Measurements from ENCODE around the gene FLVCR2.

The FLVCR2 gene

DNA sequence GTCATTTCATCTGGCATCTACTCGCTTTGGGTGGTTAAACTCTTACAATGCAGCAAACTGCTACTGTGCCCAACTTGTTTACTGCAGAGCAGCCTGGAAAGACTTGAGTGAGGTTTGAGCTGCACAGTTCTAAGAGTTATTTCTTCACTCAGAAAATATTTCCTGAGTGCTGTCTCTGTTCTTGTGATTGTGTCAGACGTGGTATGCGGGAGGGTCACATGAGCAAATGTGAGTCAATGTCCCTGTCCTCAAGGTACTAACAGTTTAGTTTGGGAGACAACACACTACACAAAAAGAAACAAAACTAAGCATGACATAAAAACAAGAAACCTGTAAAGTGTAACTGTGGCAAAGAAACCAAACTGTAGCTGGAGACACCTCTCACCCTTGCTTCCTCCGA lies 32.4 kb downstream of the FLVCR2 start:
- H3K9ac ChIP-seq (ENCODE audit: low read length): no peak overlapping the region
- DNase-seq: no peak
- no peaks in the 10 kb centered on the region for H3K79me2 ChIP-seq (ENCODE audit: low read length)
- H3K9me3 ChIP-seq (replicated peaks; ENCODE audit: insufficient read depth, low read length): no peaks in the 10 kb centered on the region
- H3K4me1 ChIP-seq (ENCODE audit: low read length): no peaks in the 10 kb centered on the region
- H3K4me2 ChIP-seq (ENCODE audit: low read depth, low read length): no peak overlapping the region
- H3K27me3 ChIP-seq (replicated peaks; ENCODE audit: insufficient read depth, low read length): no peaks in the 10 kb centered on the region
- no peak overlapping the region for H3K27ac ChIP-seq (ENCODE audit: low read length)
- H4K20me1 ChIP-seq (ENCODE audit: insufficient read depth, low read length): no peaks in the 10 kb centered on the region
- H3K9me2 ChIP-seq (replicated peaks; ENCODE audit: insufficient read depth, low read length): no peaks in the 10 kb centered on the region
- no peaks in the 10 kb centered on the region for H3K36me3 ChIP-seq (replicated peaks; ENCODE audit: insufficient read depth, low read length)
- TF ChIP-seq EZH2phosphoT487 (IDR thresholded peaks at IDR 0.05; ENCODE audit: low read length): no peak
- TF ChIP-seq EZH2 (optimal IDR thresholded peaks at IDR 0.05; ENCODE audit: low read depth, low read length): no peak
- TF ChIP-seq, protein P1, sequence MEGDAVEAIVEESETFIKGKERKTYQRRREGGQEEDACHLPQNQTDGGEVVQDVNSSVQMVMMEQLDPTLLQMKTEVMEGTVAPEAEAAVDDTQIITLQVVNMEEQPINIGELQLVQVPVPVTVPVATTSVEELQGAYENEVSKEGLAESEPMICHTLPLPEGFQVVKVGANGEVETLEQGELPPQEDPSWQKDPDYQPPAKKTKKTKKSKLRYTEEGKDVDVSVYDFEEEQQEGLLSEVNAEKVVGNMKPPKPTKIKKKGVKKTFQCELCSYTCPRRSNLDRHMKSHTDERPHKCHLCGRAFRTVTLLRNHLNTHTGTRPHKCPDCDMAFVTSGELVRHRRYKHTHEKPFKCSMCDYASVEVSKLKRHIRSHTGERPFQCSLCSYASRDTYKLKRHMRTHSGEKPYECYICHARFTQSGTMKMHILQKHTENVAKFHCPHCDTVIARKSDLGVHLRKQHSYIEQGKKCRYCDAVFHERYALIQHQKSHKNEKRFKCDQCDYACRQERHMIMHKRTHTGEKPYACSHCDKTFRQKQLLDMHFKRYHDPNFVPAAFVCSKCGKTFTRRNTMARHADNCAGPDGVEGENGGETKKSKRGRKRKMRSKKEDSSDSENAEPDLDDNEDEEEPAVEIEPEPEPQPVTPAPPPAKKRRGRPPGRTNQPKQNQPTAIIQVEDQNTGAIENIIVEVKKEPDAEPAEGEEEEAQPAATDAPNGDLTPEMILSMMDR (IDR thresholded peaks at IDR 0.05; ENCODE audit: low read length): no peak
- no peaks in the 10 kb centered on the region for H3F3A ChIP-seq (ENCODE audit: insufficient read depth, low read length)
- H3K4me3 ChIP-seq (ENCODE audit: low read length): no peak overlapping the region
- H2AFZ ChIP-seq (ENCODE audit: low read length): no peak overlapping the region

DNA sequence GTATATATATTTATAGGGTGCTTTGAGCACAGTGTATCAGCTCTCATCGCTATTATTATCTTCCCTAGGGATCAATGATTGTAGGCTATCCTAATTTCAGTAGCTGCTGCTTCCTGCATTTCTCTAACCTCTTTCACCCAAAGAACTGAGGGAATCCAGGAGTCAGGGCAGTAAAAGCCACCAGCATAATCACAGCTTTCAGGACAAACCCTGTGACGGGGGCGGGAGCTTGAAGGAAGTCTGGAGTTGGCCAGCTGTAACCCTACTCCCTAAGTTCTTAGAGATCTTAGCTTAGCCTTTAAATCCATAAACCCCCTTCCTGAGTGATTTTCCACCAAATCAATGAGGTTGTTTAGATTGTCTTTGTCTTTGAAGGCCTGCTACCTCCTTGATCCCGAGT lies 33.7 kb downstream of the FLVCR2 start:
- H3K79me2 ChIP-seq (ENCODE audit: low read length): no peaks in the 10 kb centered on the region
- no peak overlapping the region for H3K9ac ChIP-seq (ENCODE audit: low read length)
- H3K27me3 ChIP-seq (replicated peaks; ENCODE audit: insufficient read depth, low read length): no peaks in the 10 kb centered on the region
- TF ChIP-seq EZH2phosphoT487 (IDR thresholded peaks at IDR 0.05; ENCODE audit: low read length) (no peak), EZH2 (optimal IDR thresholded peaks at IDR 0.05; ENCODE audit: low read depth, low read length) (no peak)
- TF ChIP-seq, protein P1 (IDR thresholded peaks at IDR 0.05; ENCODE audit: low read length): no peak
- no peaks in the 10 kb centered on the region for H3K36me3 ChIP-seq (replicated peaks; ENCODE audit: insufficient read depth, low read length)
- H3K9me3 ChIP-seq (replicated peaks; ENCODE audit: insufficient read depth, low read length): no peaks in the 10 kb centered on the region
- H3K4me2 ChIP-seq (ENCODE audit: low read depth, low read length): no peak overlapping the region
- no peaks in the 10 kb centered on the region for H3K9me2 ChIP-seq (replicated peaks; ENCODE audit: insufficient read depth, low read length)
- H2AFZ ChIP-seq (ENCODE audit: low read length): no peak overlapping the region
- no peak overlapping the region for H3K4me3 ChIP-seq (ENCODE audit: low read length)
- H4K20me1 ChIP-seq (ENCODE audit: insufficient read depth, low read length): no peaks in the 10 kb centered on the region
- no peak for DNase-seq
- H3K4me1 ChIP-seq (ENCODE audit: low read length): no peaks in the 10 kb centered on the region
- H3K27ac ChIP-seq (ENCODE audit: low read length): no peak overlapping the region
- no peaks in the 10 kb centered on the region for H3F3A ChIP-seq (ENCODE audit: insufficient read depth, low read length)

DNA sequence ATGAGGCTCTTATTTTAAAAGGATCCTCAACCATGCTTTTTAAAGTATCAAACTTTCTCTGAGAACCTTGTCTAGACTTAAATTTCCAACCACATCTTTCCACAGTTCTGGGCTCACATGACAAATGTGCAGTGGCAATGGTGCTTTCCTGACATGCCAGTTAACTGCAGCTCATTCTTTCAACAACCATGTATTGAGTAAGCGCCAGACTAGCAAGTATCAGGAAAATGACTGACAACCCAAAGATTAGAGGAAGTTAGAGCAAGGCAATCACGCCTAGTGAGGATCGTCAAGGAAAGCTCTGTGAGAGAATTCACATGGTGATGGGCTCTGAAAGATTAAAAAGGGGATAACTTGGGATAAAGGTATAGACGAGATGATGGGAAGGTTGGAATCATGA lies 35.8 kb downstream of the FLVCR2 start:
- no peaks in the 10 kb centered on the region for H3K36me3 ChIP-seq (replicated peaks; ENCODE audit: insufficient read depth, low read length)
- no peak overlapping the region for H3K27ac ChIP-seq (ENCODE audit: low read length)
- no peak overlapping the region for H2AFZ ChIP-seq (ENCODE audit: low read length)
- no peaks in the 10 kb centered on the region for H3K27me3 ChIP-seq (replicated peaks; ENCODE audit: insufficient read depth, low read length)
- H3K9me2 ChIP-seq (replicated peaks; ENCODE audit: insufficient read depth, low read length): no peaks in the 10 kb centered on the region
- no peak for TF ChIP-seq EZH2 (optimal IDR thresholded peaks at IDR 0.05; ENCODE audit: low read depth, low read length)
- no peak for TF ChIP-seq EZH2phosphoT487 (IDR thresholded peaks at IDR 0.05; ENCODE audit: low read length)
- TF ChIP-seq, protein P1 (IDR thresholded peaks at IDR 0.05; ENCODE audit: low read length): no peak
- H3K79me2 ChIP-seq (ENCODE audit: low read length): no peaks in the 10 kb centered on the region
- H3F3A ChIP-seq (ENCODE audit: insufficient read depth, low read length): no peaks in the 10 kb centered on the region
- H3K4me3 ChIP-seq (ENCODE audit: low read length): no peak overlapping the region
- no peaks in the 10 kb centered on the region for H4K20me1 ChIP-seq (ENCODE audit: insufficient read depth, low read length)
- H3K4me2 ChIP-seq (ENCODE audit: low read depth, low read length): no peak overlapping the region
- no peaks in the 10 kb centered on the region for H3K9me3 ChIP-seq (replicated peaks; ENCODE audit: insufficient read depth, low read length)
- DNase-seq: no peak
- H3K9ac ChIP-seq (ENCODE audit: low read length): no peak overlapping the region
- H3K4me1 ChIP-seq (ENCODE audit: low read length): no peaks in the 10 kb centered on the region

All from MM.1S (cell line).